Activated T-helper 17 cell treated with anti-CD3 and anti-CD28 coated beads, Interleukin-2, amount 50 U/mL, for 72 hours (primary cell): ENCODE results near the gene LRRC27. TPM values are rescaled to one million over a fixed set of nuclear protein-coding genes. Genes with fewer than 3 reads are reported as not detected.

ENCODE experiments used
- ATAC-seq: fragments of 150-1000 bp; cut with Tn5 transposase; replicated peaks from 2 replicates; pipeline ENCODE4 v1.10.0; 2021; ENCODE audit warnings: mild to moderate bottlenecking, moderate library complexity
- H3K27ac Mint-ChIP-seq: one replicate; pipeline ENCODE4 v1.8.0; 2022; ENCODE audit warnings: mixed read lengths
- H3K27me3 Mint-ChIP-seq: one replicate; pipeline ENCODE4 v1.8.0; 2022; ENCODE audit warnings: mixed read lengths
- H3K36me3 Mint-ChIP-seq: one replicate; pipeline ENCODE4 v1.8.0; 2022; ENCODE audit warnings: low read depth, mild to moderate bottlenecking, mixed read lengths
- H3K4me1 Mint-ChIP-seq: one replicate; pipeline ENCODE4 v1.8.0; 2022; ENCODE audit warnings: mixed read lengths
- H3K4me3 Mint-ChIP-seq: one replicate; pipeline ENCODE4 v1.8.0; 2022; ENCODE audit warnings: mild to moderate bottlenecking, mixed read lengths
- H3K9me3 Mint-ChIP-seq: one replicate; pipeline ENCODE4 v1.8.0; 2022; ENCODE audit warnings: mixed read lengths
- total RNA-seq, 2 donors: library from RNA; stranded (reverse); gene quantifications; one replicate each; pipeline ENCODE4 v1.2.3, GENCODE V29; 2022

Gene LRRC27
- total RNA-seq, 2 donors from 2014 or later, result 4.5 to 6.3 TPM

DNA sequence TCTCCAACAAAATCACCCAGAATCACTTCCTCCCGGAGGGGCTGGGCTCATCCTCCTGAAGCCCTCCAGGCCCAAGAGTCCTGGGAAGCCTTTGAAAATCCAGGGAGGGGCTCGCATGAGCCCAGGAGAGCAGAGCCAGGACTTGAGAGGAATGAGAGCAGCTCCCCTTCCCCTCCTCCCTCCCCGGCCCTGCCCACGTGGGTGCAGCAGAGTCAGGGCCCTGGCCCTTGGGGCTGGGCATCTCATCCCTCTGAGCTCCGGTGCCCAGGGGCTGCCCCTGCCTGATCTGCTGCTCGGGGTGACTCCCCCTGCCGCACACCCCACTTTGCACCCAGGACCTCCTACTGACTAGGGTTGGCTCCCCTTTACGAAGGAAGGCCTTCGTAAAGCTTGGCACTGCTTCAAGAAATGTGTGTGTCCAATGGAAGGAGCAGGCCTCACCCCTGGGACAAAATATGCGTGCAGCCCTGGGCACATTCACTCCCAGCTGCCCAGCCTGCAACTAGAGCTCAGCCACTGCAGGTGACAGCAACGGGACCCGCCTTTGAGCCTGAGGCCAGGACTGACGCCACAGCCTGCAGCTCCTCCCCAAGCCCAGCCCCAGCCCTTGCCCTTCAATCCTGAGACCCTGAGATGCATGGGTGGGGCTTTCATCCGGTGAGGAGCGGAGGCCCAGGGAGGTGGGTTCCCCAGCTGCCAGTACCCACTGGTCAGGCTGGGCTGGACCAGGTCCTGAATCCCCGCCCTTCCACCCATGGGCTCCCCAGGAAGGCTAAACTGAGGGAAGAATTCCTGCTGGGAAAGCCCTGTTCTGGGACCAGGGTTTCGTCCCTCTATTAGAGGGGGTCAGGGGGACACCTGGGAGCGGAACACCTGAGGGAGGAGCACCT, 86.8 kb downstream of the LRRC27 start:
- no peaks in the 10 kb centered on the region for H3K27me3 Mint-ChIP-seq
- no peaks in the 10 kb centered on the region for H3K36me3 Mint-ChIP-seq
- no peak overlapping the region for H3K27ac Mint-ChIP-seq
- H3K9me3 Mint-ChIP-seq, result no peaks in the 10 kb centered on the region
- peaks cover 7% of the 10 kb centered on the region for H3K4me1 Mint-ChIP-seq
- ATAC-seq, result no peak
- no peak overlapping the region for H3K4me3 Mint-ChIP-seq

DNA sequence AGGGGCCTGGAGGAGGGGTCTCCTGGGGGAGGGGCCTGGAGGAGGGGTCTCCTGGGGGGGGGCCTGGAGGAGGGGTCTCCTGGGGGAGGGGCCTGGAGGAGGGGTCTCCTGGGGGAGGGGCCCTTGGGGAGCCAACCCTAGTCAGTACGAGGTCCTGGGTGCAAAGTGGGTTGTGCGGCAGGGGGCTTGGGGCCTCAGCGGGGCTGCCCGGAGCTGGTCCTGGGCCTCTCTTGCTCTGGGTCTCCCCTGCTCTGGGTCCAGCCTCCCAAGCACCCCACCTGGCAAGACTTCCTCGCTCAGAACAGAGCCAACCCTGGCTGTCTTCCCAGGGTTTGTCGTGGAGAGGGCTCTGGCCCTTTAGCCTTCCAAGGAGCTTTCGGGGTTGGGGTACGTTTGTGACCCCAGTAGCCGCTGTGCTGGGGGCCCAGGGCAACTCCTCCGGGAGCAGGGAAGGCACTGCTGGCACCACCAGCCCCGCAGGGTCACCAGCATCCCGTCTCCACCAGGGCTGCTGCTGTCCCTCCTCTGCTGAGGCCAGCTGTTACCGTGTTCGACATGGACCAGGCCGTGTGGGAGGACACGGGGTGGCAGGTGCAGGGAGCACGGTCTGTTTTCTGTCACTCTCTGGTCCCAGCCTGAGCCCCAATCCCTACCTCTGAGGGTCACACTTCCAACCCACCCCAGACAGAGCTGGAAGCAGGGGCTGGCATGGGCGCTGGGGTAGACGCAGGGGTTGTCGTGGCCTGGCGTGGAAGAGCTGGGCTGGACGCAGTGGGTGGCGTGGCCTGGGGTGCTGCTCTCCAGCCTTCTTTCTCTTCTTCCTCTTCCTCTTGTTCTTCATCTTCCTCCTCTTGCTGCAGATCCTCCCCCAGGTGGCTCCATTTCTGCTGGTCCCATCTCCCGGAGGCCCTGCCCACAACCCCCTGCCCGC, 87.8 kb downstream of the LRRC27 start:
- Mint-ChIP-seq H3K4me1 (peaks cover 7% of the 10 kb centered on the region), H3K9me3 (no peaks in the 10 kb centered on the region), H3K4me3 (no peak overlapping the region), H3K36me3 (no peaks in the 10 kb centered on the region), H3K27ac (no peak overlapping the region), H3K27me3 (no peaks in the 10 kb centered on the region)
- no peak for ATAC-seq

DNA sequence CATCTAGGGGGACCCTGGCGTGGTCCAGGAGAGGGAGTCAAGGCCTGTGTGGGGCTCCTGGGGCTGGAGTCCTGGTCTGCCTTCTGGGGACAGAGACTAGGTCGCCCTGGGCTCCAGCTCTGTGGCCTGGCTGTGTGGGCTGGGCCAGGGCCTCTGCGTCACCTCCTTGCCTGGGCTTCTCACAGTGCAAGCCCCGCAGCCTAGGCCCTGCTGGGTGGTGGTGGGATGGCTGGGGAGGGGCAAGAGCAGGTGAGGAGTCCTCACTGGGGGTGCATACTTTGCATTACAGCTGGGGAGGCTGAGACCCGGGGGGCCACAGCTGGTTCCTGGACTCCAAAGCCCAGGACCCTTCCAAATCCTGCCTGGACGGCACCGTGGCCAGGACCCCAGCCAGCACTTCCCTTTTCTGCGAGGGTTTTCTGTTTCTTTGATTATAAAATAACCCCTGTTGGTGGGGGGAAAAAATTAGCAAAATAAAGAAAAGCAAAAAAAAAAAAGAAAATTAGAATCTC, 88.5 kb downstream of the LRRC27 start:
- no peak overlapping the region for H3K27ac Mint-ChIP-seq
- H3K9me3 Mint-ChIP-seq, result no peaks in the 10 kb centered on the region
- H3K36me3 Mint-ChIP-seq, result no peaks in the 10 kb centered on the region
- H3K4me3 Mint-ChIP-seq, result no peak overlapping the region
- peaks cover 2% of the 10 kb centered on the region for H3K4me1 Mint-ChIP-seq
- H3K27me3 Mint-ChIP-seq, result no peaks in the 10 kb centered on the region
- ATAC-seq, result no peak

DNA sequence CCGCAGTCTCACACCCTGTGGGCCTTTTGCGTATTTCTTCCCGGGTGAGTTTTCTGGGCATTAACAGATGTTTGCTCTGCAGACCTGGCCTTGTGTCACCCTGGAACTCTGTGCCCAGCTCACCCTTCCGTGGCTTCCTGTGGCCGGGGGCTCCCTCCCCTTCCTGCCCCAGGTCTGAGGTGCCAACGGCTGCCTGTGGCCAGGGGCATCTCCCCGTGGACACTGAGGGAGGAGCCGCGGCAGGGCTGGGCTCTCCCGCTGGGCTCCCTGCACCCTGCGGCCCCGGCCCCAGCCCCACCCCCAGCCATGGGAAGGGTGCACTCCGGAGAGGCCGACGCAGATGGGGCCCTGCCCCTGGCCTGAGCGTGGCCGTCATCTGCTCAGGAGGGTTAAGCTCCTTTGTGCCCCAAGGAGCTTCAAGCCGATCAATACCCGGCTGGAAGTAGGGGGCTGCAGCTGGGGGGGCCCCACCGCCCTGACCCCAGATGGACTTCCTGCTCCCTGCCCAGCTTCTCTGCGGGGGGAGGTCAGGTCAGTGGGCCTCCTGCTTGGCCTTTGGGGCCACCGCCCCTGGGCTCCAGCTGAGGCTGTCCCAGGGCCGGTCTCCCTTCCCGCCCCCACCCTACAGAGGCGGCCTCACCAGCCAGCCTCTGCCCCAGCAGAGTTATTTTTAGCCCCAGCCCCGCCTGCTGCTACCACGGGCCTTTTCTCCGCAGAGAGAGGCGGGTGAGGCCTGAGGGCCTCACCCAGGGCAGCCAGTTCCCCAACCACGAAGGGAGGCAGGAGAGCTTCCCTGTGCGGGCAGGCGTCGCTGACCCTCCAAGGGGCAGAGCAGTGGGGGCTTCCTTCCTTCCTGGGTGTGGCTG, 89.2 kb downstream of the LRRC27 start:
- peak; percentile 71 for ATAC-seq
- Mint-ChIP-seq H3K27ac (peak overlapping the region; percentile 38), H3K4me3 (no peak overlapping the region)

DNA sequence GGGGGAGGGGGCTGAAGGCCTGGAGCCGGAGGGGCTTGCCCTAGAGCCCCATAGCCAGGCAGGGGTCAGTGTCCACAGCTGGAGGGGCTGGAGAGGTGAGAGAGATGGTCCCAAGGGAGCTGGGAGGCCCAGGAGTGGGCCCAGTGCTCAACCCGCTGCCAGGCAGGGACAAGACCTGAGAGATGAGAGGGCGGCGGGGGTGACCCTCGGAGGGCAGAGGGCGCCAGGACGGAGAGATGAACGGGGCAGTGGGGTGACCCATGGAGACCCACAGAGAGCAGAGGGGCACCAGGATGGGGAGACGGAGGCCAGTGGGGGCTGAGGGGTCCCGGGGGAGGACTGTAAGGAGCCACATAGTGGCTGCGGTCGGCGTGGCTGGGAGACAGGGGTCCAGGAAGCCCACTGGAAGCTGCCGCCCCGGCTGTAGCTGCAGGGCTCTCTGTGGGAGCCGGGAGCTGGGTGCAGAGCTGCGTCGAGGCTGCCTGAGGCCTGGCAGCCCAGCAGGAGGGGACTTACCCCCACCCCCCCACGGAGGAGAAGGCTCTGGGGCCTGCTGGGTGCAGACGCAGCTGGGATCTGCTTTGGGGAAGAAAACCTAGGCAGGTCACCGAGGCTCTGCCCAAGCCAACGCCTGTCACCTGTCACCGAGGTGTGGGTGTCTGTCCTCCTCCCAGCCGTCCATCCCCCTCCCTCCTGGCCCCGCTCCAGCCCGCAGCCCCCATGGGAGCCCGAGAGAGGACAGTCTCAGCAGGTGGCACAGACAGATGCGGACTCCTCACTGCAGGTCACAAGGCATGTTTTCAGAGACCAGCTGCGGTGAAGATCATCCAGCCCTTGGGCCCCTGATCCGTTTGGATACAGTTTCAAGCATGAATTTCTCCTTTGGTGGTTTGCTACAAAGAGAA, 90.1 kb downstream of the LRRC27 start:
- no peak for ATAC-seq
- no peaks in the 10 kb centered on the region for H3K27me3 Mint-ChIP-seq
- H3K4me1 Mint-ChIP-seq, result no peaks in the 10 kb centered on the region
- no peaks in the 10 kb centered on the region for H3K36me3 Mint-ChIP-seq
- H3K9me3 Mint-ChIP-seq, result no peaks in the 10 kb centered on the region
- H3K27ac Mint-ChIP-seq, result peak overlapping the region; percentile 38
- no peak overlapping the region for H3K4me3 Mint-ChIP-seq

More for the DNA sequence above, 89.2 kb downstream of the LRRC27 start:
- Mint-ChIP-seq H3K9me3 (no peaks in the 10 kb centered on the region), H3K36me3 (no peaks in the 10 kb centered on the region), H3K4me1 (no peaks in the 10 kb centered on the region), H3K27me3 (no peaks in the 10 kb centered on the region)

DNA sequence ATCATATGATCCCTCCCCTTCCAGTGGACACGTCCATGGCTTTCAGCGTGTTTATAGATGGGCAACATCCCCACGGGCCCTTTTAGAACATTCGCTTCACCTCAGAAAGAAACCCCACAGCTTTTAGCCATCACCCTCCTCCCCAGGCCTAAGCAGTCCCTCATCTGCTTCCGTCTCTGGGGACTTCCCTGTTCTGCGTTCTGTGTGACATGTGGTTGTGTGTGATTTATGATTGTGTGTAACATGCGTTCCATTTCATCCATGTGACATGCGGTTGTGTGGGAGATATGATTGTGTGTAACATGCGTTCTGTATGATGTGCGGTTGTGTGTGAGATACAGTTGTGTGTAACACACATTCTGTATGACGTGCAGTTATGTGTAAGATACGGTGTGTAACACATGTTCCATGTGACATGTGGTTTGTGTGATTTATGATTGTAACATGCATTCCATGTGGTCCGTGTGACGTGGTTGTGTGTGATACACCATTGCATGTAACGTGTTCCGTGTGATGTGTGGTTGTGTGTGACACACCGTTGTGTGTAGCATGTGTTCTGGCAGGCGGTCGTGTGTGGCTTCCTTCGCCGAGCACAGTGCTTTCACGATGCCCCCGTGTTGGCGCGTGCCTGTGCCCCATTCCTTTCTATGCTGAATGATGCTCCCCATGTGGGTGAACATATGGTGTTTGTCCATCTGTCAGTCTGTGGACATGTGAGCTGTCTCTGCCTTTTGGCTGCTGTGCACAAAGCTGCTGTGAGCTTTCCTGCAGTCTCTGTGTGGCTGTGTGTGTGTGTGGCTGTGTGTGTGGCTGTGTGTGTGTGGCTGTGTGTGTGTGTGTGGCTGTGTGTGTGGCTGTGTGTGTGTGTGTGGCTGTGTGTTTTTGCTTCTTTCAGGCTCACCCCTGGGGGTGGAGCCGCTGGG, 91.2 kb downstream of the LRRC27 start:
- Mint-ChIP-seq H3K27ac (no peak overlapping the region), H3K27me3 (no peaks in the 10 kb centered on the region), H3K4me1 (no peaks in the 10 kb centered on the region), H3K9me3 (no peaks in the 10 kb centered on the region), H3K36me3 (no peaks in the 10 kb centered on the region), H3K4me3 (no peak overlapping the region)
- no peak for ATAC-seq

DNA sequence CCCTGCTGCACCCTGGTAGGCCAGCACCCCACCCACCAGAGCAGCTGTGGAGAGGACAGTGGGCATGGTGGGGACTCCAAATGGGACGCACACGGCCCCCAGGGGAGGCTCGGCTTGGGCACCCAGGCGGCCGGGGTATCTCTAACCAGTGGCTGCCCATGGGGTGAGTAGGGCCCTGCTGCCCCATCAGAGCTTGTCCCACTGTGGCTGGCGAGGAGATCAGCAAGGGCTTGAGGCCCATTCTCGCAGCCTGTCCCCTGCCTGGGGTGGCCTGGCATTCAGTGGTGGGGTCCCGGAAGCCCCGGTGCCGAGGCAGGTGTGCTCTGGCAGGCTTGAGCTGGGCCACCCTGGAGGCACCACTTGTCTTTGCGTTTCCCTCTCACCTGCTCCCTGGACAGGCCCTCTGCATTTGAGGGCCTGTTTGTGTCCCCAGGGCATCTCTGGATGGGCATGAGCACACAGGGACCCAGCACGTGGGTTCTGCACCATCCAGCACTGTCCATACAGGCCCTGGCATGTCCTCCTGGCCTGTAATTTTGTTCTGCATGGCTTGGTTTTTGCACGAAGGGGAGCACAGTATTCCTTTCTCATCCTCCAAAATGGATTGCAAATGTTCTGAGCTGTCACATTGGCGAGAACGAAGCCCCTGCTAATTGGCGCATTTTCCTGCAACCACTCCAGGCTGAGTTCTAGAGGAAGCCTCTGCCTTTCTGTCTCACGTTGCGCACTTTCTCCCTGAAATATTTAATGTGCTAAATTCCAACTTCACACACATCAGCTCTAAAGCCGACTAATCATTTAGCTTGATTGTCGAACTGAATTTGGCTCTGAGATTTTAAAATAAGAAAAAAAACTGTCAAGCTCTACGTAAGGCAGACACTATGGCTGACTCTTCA, 92.2 kb downstream of the LRRC27 start:
- no peak overlapping the region for H3K4me3 Mint-ChIP-seq
- no peaks in the 10 kb centered on the region for H3K9me3 Mint-ChIP-seq
- no peaks in the 10 kb centered on the region for H3K4me1 Mint-ChIP-seq
- no peaks in the 10 kb centered on the region for H3K27me3 Mint-ChIP-seq
- no peaks in the 10 kb centered on the region for H3K36me3 Mint-ChIP-seq
- no peak overlapping the region for H3K27ac Mint-ChIP-seq
- no peak for ATAC-seq

DNA sequence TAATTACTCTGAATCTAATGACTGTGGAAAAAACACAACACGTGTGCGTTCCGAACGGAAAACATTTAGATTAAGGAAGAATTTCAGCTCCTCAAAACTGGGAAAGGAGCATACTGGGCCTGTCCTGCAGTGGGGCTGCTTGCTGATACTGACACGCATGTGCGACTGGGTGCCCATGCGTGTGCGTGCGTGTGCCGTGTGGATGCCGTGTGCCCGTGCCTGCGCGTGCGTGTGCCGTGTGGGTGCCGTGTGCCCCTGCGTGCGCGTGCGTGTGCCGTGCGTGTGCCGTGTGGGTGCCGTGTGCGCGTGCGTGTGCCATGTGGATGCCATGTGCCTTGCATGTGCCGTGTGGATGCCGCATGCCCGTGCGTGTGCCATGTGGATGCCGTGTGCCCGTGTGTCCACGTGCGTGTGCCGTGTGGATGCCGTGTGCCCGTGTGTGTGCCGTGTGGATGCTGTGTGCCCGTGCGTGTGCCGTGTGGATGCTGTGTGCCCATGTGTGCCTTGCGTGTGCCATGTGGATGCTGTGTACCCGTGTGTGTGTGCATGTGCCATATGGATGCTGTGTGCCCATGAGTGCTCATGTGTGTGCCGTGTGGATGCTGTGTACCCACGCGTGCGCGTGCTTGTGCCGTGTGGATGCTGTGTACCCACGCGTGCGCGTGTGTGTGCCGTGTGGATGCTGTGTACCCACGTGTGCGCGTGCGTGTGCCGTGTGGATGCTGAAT, 93.2 kb downstream of the LRRC27 start:
- H3K27me3 Mint-ChIP-seq, result no peaks in the 10 kb centered on the region
- H3K27ac Mint-ChIP-seq, result no peak overlapping the region
- peaks cover 5% of the 10 kb centered on the region for H3K4me1 Mint-ChIP-seq
- ATAC-seq, result no peak
- H3K4me3 Mint-ChIP-seq, result no peak overlapping the region
- H3K36me3 Mint-ChIP-seq, result no peaks in the 10 kb centered on the region
- H3K9me3 Mint-ChIP-seq, result no peaks in the 10 kb centered on the region

DNA sequence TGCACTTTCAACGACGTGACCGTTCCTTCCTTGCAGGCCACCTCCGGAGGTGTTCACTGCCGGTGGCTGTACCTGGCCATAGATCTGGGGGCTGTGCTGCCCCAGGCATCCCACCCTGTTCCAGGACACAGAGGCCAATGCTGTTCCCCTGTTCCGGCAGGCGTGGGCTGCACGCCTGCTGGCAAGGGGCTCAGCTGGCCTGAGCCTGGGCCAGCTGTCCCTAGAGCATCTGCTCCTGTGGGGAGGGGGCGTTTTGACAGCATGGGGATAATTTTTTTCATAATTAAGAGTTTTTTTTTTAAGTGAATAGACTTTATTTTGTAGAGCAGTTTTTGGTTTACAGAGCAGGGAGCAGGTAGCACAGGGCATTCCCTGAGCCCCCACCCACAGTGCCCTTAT, 93.8 kb downstream of the LRRC27 start:
- Mint-ChIP-seq H3K4me3 (no peak overlapping the region), H3K9me3 (no peaks in the 10 kb centered on the region), H3K36me3 (no peaks in the 10 kb centered on the region), H3K4me1 (peaks cover 6% of the 10 kb centered on the region), H3K27me3 (no peaks in the 10 kb centered on the region), H3K27ac (no peak overlapping the region)
- no peak for ATAC-seq

DNA sequence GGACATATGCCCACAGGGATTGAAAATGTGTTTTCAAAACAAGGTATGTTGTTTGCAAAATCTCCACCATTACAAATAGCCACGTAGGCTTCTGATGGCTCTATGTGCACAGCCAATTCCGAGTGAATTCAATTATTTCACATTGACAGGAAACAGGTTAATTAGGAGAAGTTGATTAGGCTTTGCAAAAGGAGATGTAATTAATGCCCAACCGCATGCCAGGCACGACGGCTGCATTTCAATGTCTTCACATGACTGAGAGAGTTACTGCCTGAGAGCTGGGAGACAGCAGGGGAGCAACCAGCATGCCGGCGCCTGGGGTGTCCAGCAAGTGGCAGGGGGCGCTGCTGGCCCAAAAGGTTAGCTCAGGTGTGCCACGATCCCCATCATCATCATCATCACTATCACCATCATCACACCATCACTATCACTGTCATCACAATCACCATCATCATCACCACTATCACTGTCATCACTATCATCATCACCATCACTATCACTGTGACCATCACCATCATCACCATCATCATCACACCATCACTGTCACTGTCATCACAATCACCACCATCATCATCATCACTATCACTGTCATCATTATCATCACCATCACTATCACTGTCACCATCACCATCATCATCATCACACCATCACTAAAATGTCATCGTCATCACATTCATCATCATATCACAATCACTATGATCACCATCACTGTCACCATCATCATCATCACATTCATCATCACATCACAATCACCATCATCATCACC, 95.2 kb downstream of the LRRC27 start:
- Mint-ChIP-seq H3K36me3 (no peaks in the 10 kb centered on the region), H3K4me3 (no peak overlapping the region), H3K27ac (no peak overlapping the region), H3K27me3 (no peaks in the 10 kb centered on the region), H3K9me3 (no peaks in the 10 kb centered on the region), H3K4me1 (peaks cover 6% of the 10 kb centered on the region)
- peak; percentile 34 for ATAC-seq

DNA sequence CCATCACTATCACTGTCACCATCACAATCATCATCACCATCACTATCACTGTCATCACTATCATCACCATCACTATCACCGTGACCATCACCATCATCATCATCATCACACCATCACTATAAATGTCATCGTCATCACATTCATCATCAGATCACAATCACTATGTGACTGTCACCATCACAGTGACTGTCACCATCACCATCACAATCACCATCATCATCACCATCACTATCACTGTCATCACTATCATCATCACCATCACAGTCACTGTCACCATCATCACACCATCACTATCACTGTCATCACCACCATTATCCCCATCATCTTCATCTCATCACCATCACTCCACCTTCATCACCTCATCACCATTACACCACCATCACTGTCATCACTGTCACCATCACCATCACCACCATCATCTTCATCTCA, 96.0 kb downstream of the LRRC27 start:
- Mint-ChIP-seq H3K27me3 (no peaks in the 10 kb centered on the region), H3K36me3 (no peaks in the 10 kb centered on the region), H3K4me3 (no peak overlapping the region), H3K27ac (no peak overlapping the region), H3K9me3 (no peaks in the 10 kb centered on the region), H3K4me1 (peaks cover 6% of the 10 kb centered on the region)
- peak; percentile 45 for ATAC-seq
